HepG2 (cell line): Measurements from ENCODE around the gene SATB2. TPM values are rescaled to one million over a fixed set of nuclear protein-coding genes. Genes with fewer than 3 reads are reported as not detected.

Experiments used
- ATAC-seq: fragments of 200-7000 bp; cut with Tn5 transposase; 3 replicates; pipeline ENCODE4 v1.9.1; 2020; ENCODE audit warnings: mild to moderate bottlenecking, moderate library complexity
- BruUV-seq: library from RNA; stranded (reverse); fragments of 400-500 nt; replicated peaks from 2 replicates; lab custom pipeline; 2021; lab: Mats Ljungman, UMichigan
- CTCF ChIA-PET: fragments of 300-600 bp; formaldehyde crosslinking; extraction: SDS; loops from one replicate; lab custom pipeline; 2021; ENCODE audit warnings: low total read pairs, inconsistent platforms, low intra/inter-chr PET ratio; lab: Yijun Ruan, JAX
- POLR2A ChIA-PET: fragments of 350-600 bp; sonication (Branson Sonifier 250); formaldehyde crosslinking; loops from one replicate; lab custom pipeline; 2020; ENCODE audit warnings: antibody characterized with exemption, inconsistent platforms; lab: Yijun Ruan, JAX
- DNase-seq: peaks from one replicate; pipeline ENCODE4 v3.0.0-alpha.2; 2015; ENCODE audit warnings: low spot score
- FAIRE-seq: peaks from 3 replicates; lab custom pipeline; 2011; peaks lifted over from hg19 to GRCh38; lab: Jason Lieb, UNC
- H2AFZ ChIP-seq: one replicate; pipeline ENCODE4 v1.6.1; 2011; ENCODE audit warnings: low read length, inconsistent platforms
- H3K27ac ChIP-seq: fragments of 300-600 bp; 3 replicates; pipeline ENCODE4 v1.8.0; 2011; ENCODE audit warnings: mixed run types, mild to moderate bottlenecking, mixed read lengths, low read length, inconsistent platforms; ENCODE audit not compliant: insufficient read depth; ENCODE audit errors: extremely low read length
- H3K27me3 ChIP-seq, 2 experiments: fragments of 200-600 bp in 1 of 2; 2 replicates in 1 of 2; 3 replicates in 1 of 2; pipeline versions ENCODE4 v1.6.0 to v1.8.0; 2011; ENCODE audit warnings: low read length in 2 of 2, mild to moderate bottlenecking in 2 of 2, moderate library complexity in 2 of 2, inconsistent platforms in 1 of 2; ENCODE audit not compliant: insufficient read depth in 2 of 2, control insufficient read depth in 1 of 2
- H3K36me3 ChIP-seq, 2 experiments: fragments of 200-600 bp in 1 of 2; replicated peaks in 1 of 2; 2 replicates in 1 of 2; 3 replicates in 1 of 2; pipeline versions ENCODE4 v1.5.1 to v1.8.0; 2011; ENCODE audit warnings: low read length in 2 of 2, inconsistent platforms in 1 of 2; ENCODE audit not compliant: insufficient read depth in 2 of 2, control insufficient read depth in 1 of 2
- H3K4me1 ChIP-seq: 2 replicates; pipeline ENCODE4 v1.5.1; 2012; ENCODE audit warnings: low read length, inconsistent platforms; ENCODE audit not compliant: insufficient read depth
- H3K4me2 ChIP-seq: 2 replicates; pipeline ENCODE4 v1.6.0; 2011; ENCODE audit warnings: low read depth, low read length, inconsistent platforms
- H3K4me3 ChIP-seq, 3 experiments: fragments of 200-600 bp in 1 of 3; sonication (generic), shearing (Covaris generic) in 1 of 3; replicated peaks in 1 of 3; 2 replicates each; pipeline ENCODE4 v1.5.1; 2011 to 2016; ENCODE audit warnings: low read length in 3 of 3, inconsistent platforms in 2 of 3, low read depth in 2 of 3, mild to moderate bottlenecking in 2 of 3, control low read depth in 1 of 3, mixed read lengths in 1 of 3; ENCODE audit not compliant: insufficient read depth in 1 of 3
- H3K79me2 ChIP-seq: one replicate; pipeline ENCODE4 v1.6.1; 2011; ENCODE audit warnings: low read length, inconsistent platforms; ENCODE audit not compliant: insufficient read depth
- H3K9ac ChIP-seq: 2 replicates; pipeline ENCODE4 v1.6.0; 2011; ENCODE audit warnings: mild to moderate bottlenecking, low read depth, low read length, inconsistent platforms; ENCODE audit not compliant: insufficient read depth
- H3K9me3 ChIP-seq: 2 replicates; pipeline ENCODE4 v1.5.1; 2012; ENCODE audit warnings: mild to moderate bottlenecking, low read length
- H4K20me1 ChIP-seq: 2 replicates; pipeline ENCODE4 v1.6.0; 2011; ENCODE audit warnings: inconsistent platforms, mild to moderate bottlenecking, low read length, moderate library complexity; ENCODE audit not compliant: insufficient read depth
- GFI1 ChIP-seq: sonication (generic); formaldehyde crosslinking; IDR thresholded peaks from 2 replicates; pipeline ENCODE4 v1.5.0; 2020; ENCODE audit warnings: missing genetic modification reagents, mild to moderate bottlenecking, borderline replicate concordance
- HNF1B ChIP-seq: sonication (generic); formaldehyde crosslinking; IDR thresholded peaks from 2 replicates; pipeline ENCODE4 v1.5.1; 2020; ENCODE audit warnings: mild to moderate bottlenecking, moderate library complexity, missing genetic modification reagents
- KLF6 ChIP-seq: IDR thresholded peaks from 2 replicates; pipeline ENCODE4 v1.8.0; 2016; ENCODE audit warnings: missing biosample characterization, missing genetic modification reagents
- NFKB2 ChIP-seq: sonication (generic); formaldehyde crosslinking; IDR thresholded peaks from 2 replicates; pipeline ENCODE4 v1.4.0; 2020; ENCODE audit warnings: missing genetic modification reagents, borderline replicate concordance
- SIN3A ChIP-seq: IDR thresholded peaks from 2 replicates; pipeline ENCODE4 v1.6.1; 2011; ENCODE audit warnings: low read depth, mild to moderate bottlenecking, control low read depth, low read length, borderline replicate concordance
- SMAD3 ChIP-seq: sonication (generic); formaldehyde crosslinking; IDR thresholded peaks from 2 replicates; pipeline ENCODE4 v1.4.0; 2020; ENCODE audit warnings: missing genetic modification reagents
- ZNF329 ChIP-seq: sonication (generic); formaldehyde crosslinking; IDR thresholded peaks from 2 replicates; pipeline ENCODE4 v1.9.0; 2021; ENCODE audit warnings: low read depth, mild to moderate bottlenecking, missing genetic modification reagents
- WGBS: methylation state at CpG from one replicate; pipeline ENCODE4 v1.1.6; 2017; ENCODE audit warnings: low lambda C conversion rate; 5-methylcytosine and 5-hydroxymethylcytosine counted together
- in situ Hi-C: cut with HindIII; loops from 2 replicates; pipeline ENCODE4 v1.10.0; 2017; ENCODE audit warnings: low pct_unique_long_range_greater_than_20kb; ENCODE audit not compliant: extremely low pct_ligation_motif_present
- intact Hi-C: fragments of 100-400 bp; cut with micrococcal nuclease; formaldehyde crosslinking; loops from one replicate; pipeline ENCODE4 v1.10.0; 2022; ENCODE audit not compliant: unreplicated experiment
- polyA plus RNA-seq, 8 experiments: library from polyadenylated mRNA; depleted of rRNA in 3 of 8; stranded (reverse) in 7 of 8; unstranded in 1 of 8; fragments of >200 nt; fragmentation: Illumina TruSeq in 4 of 8; extraction: Trizol in 4 of 8; gene quantifications; 2 replicates each; pipeline versions ENCODE4 v1.2.1 to v1.2.3, GENCODE V29; 2011 to 2016; ENCODE audit warnings: low read depth in 4 of 8, missing spikeins in 1 of 8, mixed read lengths in 1 of 8; ENCODE audit not compliant: insufficient read depth in 1 of 8
- total RNA-seq, 5 experiments: library from RNA; depleted of rRNA; stranded (reverse); fragments of >200 nt; fragmentation: Illumina TruSeq; extraction: Trizol; gene quantifications; 2 replicates each; pipeline ENCODE4 v1.2.3, GENCODE V29; 2016; ENCODE audit warnings: low read depth in 1 of 5
- TF ChIP-seq, protein P1 (sequence below): IDR thresholded peaks from 2 replicates; pipeline ENCODE4 v1.6.1; 2016; ENCODE audit warnings: control low read depth
- TF ChIP-seq, protein P2 (sequence below): sonication (generic); formaldehyde crosslinking; IDR thresholded peaks from 2 replicates; pipeline ENCODE4 v1.4.0; 2020; ENCODE audit warnings: mild to moderate bottlenecking, missing genetic modification reagents

SATB2 gene
- total and polyA plus RNA-seq, 2 of the 13 experiments (the other 11 are each of a cell fraction or from before 2014, with no cell fraction given) = 2.5 to 5.5 TPM

DNA sequence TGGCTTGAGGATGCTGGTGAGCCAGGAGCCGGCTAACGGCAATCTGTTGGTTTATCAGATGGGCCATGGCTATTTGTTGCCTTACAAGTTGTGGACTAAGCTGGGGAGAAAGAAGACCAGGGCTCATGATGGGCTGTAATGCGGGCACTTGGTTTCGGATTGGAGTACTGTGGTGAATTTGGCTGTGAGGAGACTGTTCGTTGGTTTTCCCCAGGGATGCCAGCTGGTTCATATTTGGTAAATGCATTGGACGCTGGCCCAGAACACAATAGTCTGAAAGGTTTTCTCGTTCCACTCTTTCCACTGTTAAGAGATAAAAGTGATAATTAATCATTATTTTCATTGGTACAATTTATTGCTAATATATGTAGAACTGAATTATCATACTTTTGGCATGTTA lies 108.9 kb downstream of the SATB2 start (continued):
- TF ChIP-seq, protein P1, sequence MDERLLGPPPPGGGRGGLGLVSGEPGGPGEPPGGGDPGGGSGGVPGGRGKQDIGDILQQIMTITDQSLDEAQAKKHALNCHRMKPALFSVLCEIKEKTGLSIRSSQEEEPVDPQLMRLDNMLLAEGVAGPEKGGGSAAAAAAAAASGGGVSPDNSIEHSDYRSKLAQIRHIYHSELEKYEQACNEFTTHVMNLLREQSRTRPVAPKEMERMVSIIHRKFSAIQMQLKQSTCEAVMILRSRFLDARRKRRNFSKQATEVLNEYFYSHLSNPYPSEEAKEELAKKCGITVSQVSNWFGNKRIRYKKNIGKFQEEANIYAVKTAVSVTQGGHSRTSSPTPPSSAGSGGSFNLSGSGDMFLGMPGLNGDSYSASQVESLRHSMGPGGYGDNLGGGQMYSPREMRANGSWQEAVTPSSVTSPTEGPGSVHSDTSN = no peak
- TF ChIP-seq HNF1B (CRISPR knock-in tag) = no peak
- no peak for TF ChIP-seq KLF6 (CRISPR knock-in tag)
- no peak for TF ChIP-seq NFKB2 (CRISPR knock-in tag)
- TF ChIP-seq SMAD3 (CRISPR knock-in tag) = no peak
- no peak for TF ChIP-seq SIN3A

DNA sequence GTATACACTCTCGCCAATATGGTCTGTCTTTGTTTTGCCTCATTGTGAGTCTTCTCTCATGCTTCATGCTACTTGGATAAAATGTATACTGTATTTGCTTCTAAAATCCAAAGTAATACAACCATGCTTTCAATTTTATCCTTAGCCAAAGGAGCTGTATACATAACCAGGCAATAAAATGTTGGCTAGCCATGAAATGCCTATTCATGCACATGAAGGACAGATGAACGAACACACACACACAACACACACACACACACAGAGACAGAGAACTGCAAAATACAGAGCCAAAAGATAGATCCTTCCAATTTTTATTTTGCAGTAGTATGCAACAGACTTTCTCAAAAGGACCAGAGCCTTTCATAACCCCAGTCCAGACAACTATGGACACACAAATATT lies 113.7 kb downstream of the SATB2 start:
- ChIA-PET CTCF (no interaction called here), POLR2A (no interaction called here)
- Histone ChIP-seq H3K4me1 (no peaks in the 10 kb centered on the region), H3K9ac (no peak overlapping the region), H3K27me3 (no peaks in the 10 kb centered on the region), H3K4me3 (no peak overlapping the region), H3K27ac (no peak overlapping the region), H3K4me2 (no peak overlapping the region), H3K79me2 (no peaks in the 10 kb centered on the region), H2AFZ (no peak overlapping the region), H3K36me3 (peaks cover 2 to 5% of the 10 kb centered on the region in 2 experiments; a peak in 2 of 5 replicates), H3K9me3 (no peaks in the 10 kb centered on the region), H4K20me1 (no peaks in the 10 kb centered on the region)
- ATAC-seq (no peak), FAIRE-seq (no peak), DNase-seq (no peak)
- intact Hi-C loops = no loop called here
- no peak for TF ChIP-seq GFI1 (CRISPR knock-in tag)
- TF ChIP-seq, protein P2, sequence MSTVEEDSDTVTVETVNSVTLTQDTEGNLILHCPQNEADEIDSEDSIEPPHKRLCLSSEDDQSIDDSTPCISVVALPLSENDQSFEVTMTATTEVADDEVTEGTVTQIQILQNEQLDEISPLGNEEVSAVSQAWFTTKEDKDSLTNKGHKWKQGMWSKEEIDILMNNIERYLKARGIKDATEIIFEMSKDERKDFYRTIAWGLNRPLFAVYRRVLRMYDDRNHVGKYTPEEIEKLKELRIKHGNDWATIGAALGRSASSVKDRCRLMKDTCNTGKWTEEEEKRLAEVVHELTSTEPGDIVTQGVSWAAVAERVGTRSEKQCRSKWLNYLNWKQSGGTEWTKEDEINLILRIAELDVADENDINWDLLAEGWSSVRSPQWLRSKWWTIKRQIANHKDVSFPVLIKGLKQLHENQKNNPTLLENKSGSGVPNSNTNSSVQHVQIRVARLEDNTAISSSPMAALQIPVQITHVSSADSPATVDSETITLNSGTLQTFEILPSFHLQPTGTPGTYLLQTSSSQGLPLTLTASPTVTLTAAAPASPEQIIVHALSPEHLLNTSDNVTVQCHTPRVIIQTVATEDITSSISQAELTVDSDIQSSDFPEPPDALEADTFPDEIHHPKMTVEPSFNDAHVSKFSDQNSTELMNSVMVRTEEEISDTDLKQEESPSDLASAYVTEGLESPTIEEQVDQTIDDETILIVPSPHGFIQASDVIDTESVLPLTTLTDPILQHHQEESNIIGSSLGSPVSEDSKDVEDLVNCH (CRISPR knock-in tag) = no peak
- no peak for TF ChIP-seq ZNF329 (CRISPR knock-in tag)
- BruUV-seq = no TSS peak
- in situ Hi-C loops = no loop called here
- 55% methylated on average over 2 of the region's 2 CpGs for WGBS
